ENCODE measurements around the gene ASAP2.

DNA sequence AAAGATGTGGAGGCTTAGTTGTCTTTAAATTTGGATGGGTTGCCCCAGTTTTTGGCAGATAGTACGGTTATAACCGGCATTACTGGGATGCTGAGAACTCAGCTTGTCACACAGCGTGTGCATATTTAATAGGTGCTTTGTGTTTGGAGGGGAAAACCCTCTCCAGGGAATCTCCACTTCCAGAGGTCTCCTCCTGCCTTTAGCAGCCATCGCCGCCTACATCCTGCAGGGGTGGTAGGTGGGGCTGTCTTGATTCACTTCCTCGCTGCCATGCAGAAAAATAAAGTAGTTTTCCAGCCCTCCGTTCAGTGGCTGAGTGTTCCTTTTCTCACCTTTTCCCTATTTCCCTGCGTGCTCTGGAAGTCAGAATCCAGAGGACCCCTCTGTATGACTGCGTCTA, 140.3 kb downstream of the ASAP2 start:
- TF ChIP-seq, protein P1, sequence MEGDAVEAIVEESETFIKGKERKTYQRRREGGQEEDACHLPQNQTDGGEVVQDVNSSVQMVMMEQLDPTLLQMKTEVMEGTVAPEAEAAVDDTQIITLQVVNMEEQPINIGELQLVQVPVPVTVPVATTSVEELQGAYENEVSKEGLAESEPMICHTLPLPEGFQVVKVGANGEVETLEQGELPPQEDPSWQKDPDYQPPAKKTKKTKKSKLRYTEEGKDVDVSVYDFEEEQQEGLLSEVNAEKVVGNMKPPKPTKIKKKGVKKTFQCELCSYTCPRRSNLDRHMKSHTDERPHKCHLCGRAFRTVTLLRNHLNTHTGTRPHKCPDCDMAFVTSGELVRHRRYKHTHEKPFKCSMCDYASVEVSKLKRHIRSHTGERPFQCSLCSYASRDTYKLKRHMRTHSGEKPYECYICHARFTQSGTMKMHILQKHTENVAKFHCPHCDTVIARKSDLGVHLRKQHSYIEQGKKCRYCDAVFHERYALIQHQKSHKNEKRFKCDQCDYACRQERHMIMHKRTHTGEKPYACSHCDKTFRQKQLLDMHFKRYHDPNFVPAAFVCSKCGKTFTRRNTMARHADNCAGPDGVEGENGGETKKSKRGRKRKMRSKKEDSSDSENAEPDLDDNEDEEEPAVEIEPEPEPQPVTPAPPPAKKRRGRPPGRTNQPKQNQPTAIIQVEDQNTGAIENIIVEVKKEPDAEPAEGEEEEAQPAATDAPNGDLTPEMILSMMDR (conservative IDR thresholded peaks at IDR 0.05; ENCODE audit: low read length): no peak
- no peak for TF ChIP-seq EZH2phosphoT487 (IDR thresholded peaks at IDR 0.05; ENCODE audit: borderline replicate concordance)
